Thyroid gland (tissue), 4 donors: ENCODE results near the gene PDE3B.

Source experiments
- POLR2A ChIP-seq, 2 donors: fragments of 450-650 bp; IDR thresholded peaks; one replicate each; pipeline ENCODE4 v1.6.1; 2017; ENCODE audit warnings: antibody characterized with exemption in 2 of 2, mild to moderate bottlenecking in 2 of 2, moderate library complexity in 1 of 2
- TF ChIP-seq, protein P1 (sequence below), 6 experiments: fragments of 200-600 bp in 3 of 6; fragments of 450-650 bp in 3 of 6; sonication (generic) in 3 of 6; IDR thresholded peaks; one replicate each; pipeline ENCODE4 v1.5.1; 2016 to 2019; ENCODE audit warnings: antibody characterized with exemption in 6 of 6, mild to moderate bottlenecking in 2 of 6, inconsistent platforms in 1 of 6, moderate library complexity in 1 of 6

DNA sequence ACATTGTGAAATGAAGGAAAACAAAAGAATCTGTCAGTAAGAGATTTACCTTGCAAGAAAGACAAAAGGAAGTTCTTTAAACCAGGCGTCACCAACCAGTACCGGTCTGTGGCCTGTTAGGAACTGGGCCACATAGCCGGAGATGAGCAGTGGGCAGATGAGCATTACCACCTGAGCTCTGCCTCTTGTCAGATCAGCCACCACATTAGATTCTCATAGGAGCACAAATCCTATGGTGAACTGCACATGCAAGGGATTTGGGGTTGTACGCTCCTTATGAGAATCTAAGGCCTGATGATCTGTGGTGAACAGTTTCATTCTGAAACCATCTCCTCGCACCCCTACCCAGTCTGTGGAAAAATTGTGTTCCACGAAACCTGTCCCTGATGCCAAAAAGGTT, 140.2 kb downstream of the PDE3B start:
- TF ChIP-seq, protein P1, sequence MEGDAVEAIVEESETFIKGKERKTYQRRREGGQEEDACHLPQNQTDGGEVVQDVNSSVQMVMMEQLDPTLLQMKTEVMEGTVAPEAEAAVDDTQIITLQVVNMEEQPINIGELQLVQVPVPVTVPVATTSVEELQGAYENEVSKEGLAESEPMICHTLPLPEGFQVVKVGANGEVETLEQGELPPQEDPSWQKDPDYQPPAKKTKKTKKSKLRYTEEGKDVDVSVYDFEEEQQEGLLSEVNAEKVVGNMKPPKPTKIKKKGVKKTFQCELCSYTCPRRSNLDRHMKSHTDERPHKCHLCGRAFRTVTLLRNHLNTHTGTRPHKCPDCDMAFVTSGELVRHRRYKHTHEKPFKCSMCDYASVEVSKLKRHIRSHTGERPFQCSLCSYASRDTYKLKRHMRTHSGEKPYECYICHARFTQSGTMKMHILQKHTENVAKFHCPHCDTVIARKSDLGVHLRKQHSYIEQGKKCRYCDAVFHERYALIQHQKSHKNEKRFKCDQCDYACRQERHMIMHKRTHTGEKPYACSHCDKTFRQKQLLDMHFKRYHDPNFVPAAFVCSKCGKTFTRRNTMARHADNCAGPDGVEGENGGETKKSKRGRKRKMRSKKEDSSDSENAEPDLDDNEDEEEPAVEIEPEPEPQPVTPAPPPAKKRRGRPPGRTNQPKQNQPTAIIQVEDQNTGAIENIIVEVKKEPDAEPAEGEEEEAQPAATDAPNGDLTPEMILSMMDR (IDR thresholded peaks at IDR 0.05): no peak
- no peak for TF ChIP-seq POLR2A (IDR thresholded peaks at IDR 0.05)
